Mesendoderm (in vitro differentiated cells): Measurements from ENCODE around the gene BCL2L11.

Source experiments
- DNase-seq: peaks from one replicate; pipeline ENCODE4 v3.0.0; 2013
- H2AK5ac ChIP-seq: 2 replicates; pipeline ENCODE4 v1.6.1; 2013; ENCODE audit warnings: low read length, inconsistent platforms
- H2BK120ac ChIP-seq: 2 replicates; pipeline ENCODE4 v1.6.1; 2013; ENCODE audit warnings: low read depth, mild to moderate bottlenecking, low read length, moderate library complexity, mixed read lengths
- H2BK15ac ChIP-seq: replicated peaks from 2 replicates; pipeline ENCODE4 v1.6.1; 2013; ENCODE audit warnings: low read depth, mild to moderate bottlenecking, moderate library complexity
- H2BK5ac ChIP-seq: 2 replicates; pipeline ENCODE4 v1.6.1; 2013; ENCODE audit warnings: low read length, inconsistent platforms
- H3K18ac ChIP-seq: 2 replicates; pipeline ENCODE4 v1.6.1; 2013; ENCODE audit warnings: mild to moderate bottlenecking, low read length, mixed read lengths
- H3K23ac ChIP-seq: one replicate; pipeline ENCODE4 v1.6.1; 2013; ENCODE audit warnings: low read length
- H3K27ac ChIP-seq: 2 replicates; pipeline ENCODE4 v1.5.1; 2013; ENCODE audit warnings: low read depth, mild to moderate bottlenecking, inconsistent platforms, low read length, moderate library complexity
- H3K27me3 ChIP-seq: 2 replicates; pipeline ENCODE4 v1.6.1; 2013; ENCODE audit warnings: low read length, control low read depth, mild to moderate bottlenecking, inconsistent platforms; ENCODE audit not compliant: insufficient read depth, poor library complexity
- H3K36me3 ChIP-seq: 2 replicates; pipeline ENCODE4 v1.6.1; 2013; ENCODE audit warnings: low read length, inconsistent platforms; ENCODE audit not compliant: control insufficient read depth, insufficient read depth
- H3K4ac ChIP-seq: one replicate; pipeline ENCODE4 v1.6.1; 2013; ENCODE audit warnings: low read depth, mild to moderate bottlenecking, low read length, moderate library complexity
- H3K4me1 ChIP-seq: 2 replicates; pipeline ENCODE4 v1.6.1; 2013; ENCODE audit warnings: low read depth, low read length, inconsistent platforms; ENCODE audit not compliant: control insufficient read depth
- H3K4me2 ChIP-seq: 2 replicates; pipeline ENCODE4 v1.6.1; 2013; ENCODE audit warnings: low read length
- H3K4me3 ChIP-seq: 2 replicates; pipeline ENCODE4 v1.5.1; 2013; ENCODE audit warnings: mild to moderate bottlenecking, low read length
- H3K56ac ChIP-seq: one replicate; pipeline ENCODE4 v1.6.1; 2013; ENCODE audit warnings: low read length
- H3K79me1 ChIP-seq: 2 replicates; pipeline ENCODE4 v1.6.1; 2013; ENCODE audit warnings: low read length, inconsistent platforms
- H3K79me2 ChIP-seq: 2 replicates; pipeline ENCODE4 v1.6.1; 2013; ENCODE audit warnings: mild to moderate bottlenecking, low read length; ENCODE audit not compliant: control insufficient read depth, insufficient read depth
- H3K9ac ChIP-seq: 2 replicates; pipeline ENCODE4 v1.6.1; 2013; ENCODE audit warnings: low read length, inconsistent platforms
- H4K5ac ChIP-seq: one replicate; pipeline ENCODE4 v1.6.1; 2013; ENCODE audit warnings: low read length
- H4K8ac ChIP-seq: one replicate; pipeline ENCODE4 v1.6.1; 2013; ENCODE audit warnings: low read depth, mild to moderate bottlenecking, control low read depth, low read length, moderate library complexity
- WGBS: extraction: QIAGEN DNeasy Blood & Tissue Kit; methylation state at CpG from one replicate; pipeline ENCODE4 v1.1.7; 2013; ENCODE audit warnings: low lambda C conversion rate, missing lambda C conversion rate; ENCODE audit not compliant: insufficient coverage; ENCODE audit errors: extremely low coverage; 5-methylcytosine and 5-hydroxymethylcytosine counted together

BCL2L11 gene

GRCh38 chr2:111126581-111126980, 5.9 kb downstream of the BCL2L11 start:
- H3K4me1 ChIP-seq: peaks cover 2% of the 10 kb centered on the region
- no peak overlapping the region for H4K8ac ChIP-seq
- H3K4ac ChIP-seq: no peak overlapping the region
- H3K27me3 ChIP-seq: no peaks in the 10 kb centered on the region
- no peak overlapping the region for H3K23ac ChIP-seq
- H4K5ac ChIP-seq: no peak overlapping the region
- no peak overlapping the region for H2BK15ac ChIP-seq
- no peak overlapping the region for H3K9ac ChIP-seq
- DNase-seq: no peak
- no peak overlapping the region for H3K27ac ChIP-seq
- no peak overlapping the region for H3K4me2 ChIP-seq
- H2BK5ac ChIP-seq: no peak overlapping the region
- H3K79me1 ChIP-seq: peaks cover 3% of the 10 kb centered on the region
- H2AK5ac ChIP-seq: no peak overlapping the region
- H3K79me2 ChIP-seq: peaks cover 1% of the 10 kb centered on the region
- no peak overlapping the region for H2BK120ac ChIP-seq
- no peak overlapping the region for H3K4me3 ChIP-seq
- peaks cover 2% of the 10 kb centered on the region for H3K36me3 ChIP-seq
- H3K18ac ChIP-seq: no peak overlapping the region
- H3K56ac ChIP-seq: no peak overlapping the region
- WGBS: no CpG with 5 or more reads among the region's 1 CpG

- Histone ChIP-seq H2BK15ac (no peak overlapping the region), H3K36me3 (peaks cover 2% of the 10 kb centered on the region), H3K27ac (no peak overlapping the region), H2BK120ac (no peak overlapping the region), H2BK5ac (no peak overlapping the region), H3K18ac (no peak overlapping the region), H3K79me1 (no peaks in the 10 kb centered on the region), H3K56ac (no peak overlapping the region), H3K9ac (no peak overlapping the region), H3K4me2 (no peak overlapping the region), H3K4ac (no peak overlapping the region), H2AK5ac (no peak overlapping the region), H3K4me1 (no peaks in the 10 kb centered on the region), H4K5ac (no peak overlapping the region), H3K27me3 (no peaks in the 10 kb centered on the region), H3K79me2 (peaks cover 1% of the 10 kb centered on the region), H3K23ac (no peak overlapping the region), H4K8ac (no peak overlapping the region), H3K4me3 (no peak overlapping the region)
- DNase-seq: no peak
- WGBS: no CpG with 5 or more reads among the region's 4 CpGs
These were observed 6.6 kb downstream of the BCL2L11 start for GRCh38 chr2:111127351-111127750.

GRCh38 chr2:111128096-111128495, 7.4 kb downstream of the BCL2L11 start:
- H3K36me3 ChIP-seq: peaks cover 2% of the 10 kb centered on the region
- no peak overlapping the region for H3K9ac ChIP-seq
- no CpG with 5 or more reads among the region's 2 CpGs for WGBS

GRCh38 chr2:111133603-111134002, 12.9 kb downstream of the BCL2L11 start:
- no CpG with 5 or more reads among the region's 2 CpGs for WGBS
- Histone ChIP-seq H3K9ac (no peak overlapping the region), H3K4me3 (no peak overlapping the region), H3K56ac (no peak overlapping the region), H3K27ac (no peak overlapping the region), H3K36me3 (no peaks in the 10 kb centered on the region), H2AK5ac (no peak overlapping the region), H3K79me2 (no peaks in the 10 kb centered on the region), H3K79me1 (peaks cover 4% of the 10 kb centered on the region), H3K4me1 (no peaks in the 10 kb centered on the region), H2BK15ac (no peak overlapping the region), H3K18ac (no peak overlapping the region), H3K4me2 (no peak overlapping the region), H2BK120ac (no peak overlapping the region), H2BK5ac (no peak overlapping the region), H3K23ac (no peak overlapping the region), H3K4ac (no peak overlapping the region), H3K27me3 (no peaks in the 10 kb centered on the region), H4K8ac (no peak overlapping the region), H4K5ac (no peak overlapping the region)
- DNase-seq: no peak

More at GRCh38 chr2:111128096-111128495, 7.4 kb downstream of the BCL2L11 start:
- Histone ChIP-seq H4K8ac (no peak overlapping the region), H3K79me1 (no peaks in the 10 kb centered on the region), H3K27ac (no peak overlapping the region), H2BK15ac (no peak overlapping the region), H3K79me2 (peaks cover 1% of the 10 kb centered on the region), H2BK120ac (no peak overlapping the region), H3K18ac (no peak overlapping the region), H3K27me3 (no peaks in the 10 kb centered on the region), H3K4me2 (no peak overlapping the region), H3K23ac (no peak overlapping the region), H4K5ac (no peak overlapping the region), H2BK5ac (no peak overlapping the region), H3K4ac (no peak overlapping the region), H3K56ac (no peak overlapping the region), H2AK5ac (no peak overlapping the region), H3K4me3 (no peak overlapping the region), H3K4me1 (no peaks in the 10 kb centered on the region)
- DNase-seq: no peak

- Histone ChIP-seq H3K4me3 (no peak overlapping the region), H2BK5ac (no peak overlapping the region), H3K4me2 (no peak overlapping the region), H3K18ac (no peak overlapping the region), H3K4me1 (no peaks in the 10 kb centered on the region), H4K5ac (no peak overlapping the region), H3K79me1 (peaks cover 4% of the 10 kb centered on the region), H4K8ac (no peak overlapping the region), H3K36me3 (no peaks in the 10 kb centered on the region), H3K27me3 (no peaks in the 10 kb centered on the region), H2AK5ac (no peak overlapping the region), H3K9ac (no peak overlapping the region), H3K56ac (no peak overlapping the region), H2BK15ac (no peak overlapping the region), H3K4ac (no peak overlapping the region), H2BK120ac (no peak overlapping the region), H3K27ac (no peak overlapping the region), H3K23ac (no peak overlapping the region), H3K79me2 (no peaks in the 10 kb centered on the region)
- WGBS: 100% methylated on average over 2 of the region's 2 CpGs
- DNase-seq: no peak
These were observed 13.3 kb downstream of the BCL2L11 start for GRCh38 chr2:111134055-111134454.

- H4K8ac ChIP-seq: no peak overlapping the region
- H3K4me1 ChIP-seq: no peaks in the 10 kb centered on the region
- no peak overlapping the region for H3K18ac ChIP-seq
- H2BK120ac ChIP-seq: no peak overlapping the region
- H4K5ac ChIP-seq: no peak overlapping the region
- no peak overlapping the region for H3K23ac ChIP-seq
- H3K79me2 ChIP-seq: no peaks in the 10 kb centered on the region
- no peaks in the 10 kb centered on the region for H3K27me3 ChIP-seq
- no peak overlapping the region for H3K4ac ChIP-seq
- H3K4me3 ChIP-seq: no peak overlapping the region
- H3K56ac ChIP-seq: no peak overlapping the region
- no peaks in the 10 kb centered on the region for H3K36me3 ChIP-seq
- H3K4me2 ChIP-seq: no peak overlapping the region
- no peak overlapping the region for H2BK5ac ChIP-seq
- peaks cover 6% of the 10 kb centered on the region for H3K79me1 ChIP-seq
- DNase-seq: no peak
- H3K9ac ChIP-seq: no peak overlapping the region
- no peak overlapping the region for H2BK15ac ChIP-seq
- no peak overlapping the region for H3K27ac ChIP-seq
- WGBS: no CpG with 5 or more reads among the region's 3 CpGs
- H2AK5ac ChIP-seq: no peak overlapping the region
These were observed 14.7 kb downstream of the BCL2L11 start for GRCh38 chr2:111135237-111135909.
